GM12878 (cell line): ENCODE measurements around the gene HERC2. TPM values are rescaled to one million over a fixed set of nuclear protein-coding genes. Genes with fewer than 3 reads are reported as not detected.

ENCODE experiments used
- CHD2 ChIP-seq: IDR thresholded peaks from 2 replicates; pipeline ENCODE4 v1.6.1; 2011; ENCODE audit warnings: low read depth, low read length, improper control_type of control experiment, borderline replicate concordance
- FOXK2 ChIP-seq: fragments of 450-650 bp; IDR thresholded peaks from 2 replicates; pipeline ENCODE4 v1.6.1; 2017; ENCODE audit warnings: mild to moderate bottlenecking, moderate library complexity
- IRF4 ChIP-seq: IDR thresholded peaks from 2 replicates; pipeline ENCODE4 v1.6.1; 2011; ENCODE audit warnings: low read depth, low read length
- MYC ChIP-seq: IDR thresholded peaks from 2 replicates; pipeline ENCODE4 v1.6.1; 2011; ENCODE audit warnings: mild to moderate bottlenecking, low read length, moderate library complexity, inconsistent platforms; ENCODE audit not compliant: insufficient read depth, insufficient replicate concordance, insufficient read length, severe bottlenecking
- PRDM15 ChIP-seq: fragments of 450-650 bp; formaldehyde crosslinking; IDR thresholded peaks from 2 replicates; pipeline ENCODE4 v1.4.0; 2020; ENCODE audit warnings: mild to moderate bottlenecking, moderate library complexity
- RAD21 ChIP-seq: IDR thresholded peaks from 2 replicates; pipeline ENCODE4 v1.6.1; 2011; ENCODE audit warnings: mild to moderate bottlenecking, low read depth, low read length, moderate library complexity; ENCODE audit not compliant: insufficient read depth
- RB1 ChIP-seq: fragments of 450-650 bp; formaldehyde crosslinking; IDR thresholded peaks from 2 replicates; pipeline ENCODE4 v1.6.1; 2017; ENCODE audit warnings: mild to moderate bottlenecking, borderline replicate concordance
- SMAD5 ChIP-seq: IDR thresholded peaks from 2 replicates; pipeline ENCODE4 v1.6.1; 2016; ENCODE audit warnings: antibody characterized with exemption, low read depth
- ZBED1 ChIP-seq: IDR thresholded peaks from 2 replicates; pipeline ENCODE4 v1.6.1; 2016; ENCODE audit warnings: borderline replicate concordance
- polyA plus RNA-seq, 11 experiments: library from polyadenylated mRNA; depleted of rRNA in 4 of 11; unstranded in 6 of 11; stranded (reverse) in 5 of 11; fragments of >200 nt; fragmentation: Nextera tagmentation in 4 of 11; fragmentation: Illumina TruSeq in 1 of 11; extraction: Ambion mirVana in 4 of 11; extraction: Trizol in 1 of 11; gene quantifications; 1 replicate in 1 of 11; 2 replicates in 10 of 11; pipeline versions ENCODE4 v1.2.1 to v1.2.3, GENCODE V29; 2011 to 2016; ENCODE audit warnings: inconsistent platforms in 2 of 11, missing spikeins in 2 of 11, low read depth in 1 of 11
- total RNA-seq, 4 experiments: library from RNA; depleted of rRNA in 3 of 4; stranded (reverse); fragments of >200 nt in 3 of 4; fragmentation: Illumina TruSeq in 1 of 4; extraction: Trizol in 1 of 4; gene quantifications; 2 replicates each; pipeline versions ENCODE4 v1.2.1 to v1.2.3, GENCODE V29; 2013 to 2021
- TF ChIP-seq, protein P1 (sequence below): fragments of 450-650 bp; IDR thresholded peaks from 2 replicates; pipeline ENCODE4 v1.6.1; 2014; ENCODE audit warnings: mild to moderate bottlenecking

Gene HERC2
- total and polyA plus RNA-seq, 10 of the 15 experiments (the other 5 are each of a cell fraction or from before 2014, with no cell fraction given), result 6.1 to 39.0 (median 24.0) TPM

GRCh38 chr15:28127036-28127435 is 194.9 kb downstream of the HERC2 start (continued):
- no peak for TF ChIP-seq PRDM15
- no peak for TF ChIP-seq FOXK2
- TF ChIP-seq RB1, result no peak
- TF ChIP-seq SMAD5, result no peak
- TF ChIP-seq, protein P1, sequence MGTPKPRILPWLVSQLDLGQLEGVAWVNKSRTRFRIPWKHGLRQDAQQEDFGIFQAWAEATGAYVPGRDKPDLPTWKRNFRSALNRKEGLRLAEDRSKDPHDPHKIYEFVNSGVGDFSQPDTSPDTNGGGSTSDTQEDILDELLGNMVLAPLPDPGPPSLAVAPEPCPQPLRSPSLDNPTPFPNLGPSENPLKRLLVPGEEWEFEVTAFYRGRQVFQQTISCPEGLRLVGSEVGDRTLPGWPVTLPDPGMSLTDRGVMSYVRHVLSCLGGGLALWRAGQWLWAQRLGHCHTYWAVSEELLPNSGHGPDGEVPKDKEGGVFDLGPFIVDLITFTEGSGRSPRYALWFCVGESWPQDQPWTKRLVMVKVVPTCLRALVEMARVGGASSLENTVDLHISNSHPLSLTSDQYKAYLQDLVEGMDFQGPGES, result no peak
- no peak for TF ChIP-seq MYC
- no peak for TF ChIP-seq IRF4
- TF ChIP-seq CHD2, result no peak
- no peak for TF ChIP-seq RAD21
- no peak for TF ChIP-seq ZBED1
